GM23248 (cell line): ENCODE data around the gene NKAIN2. TPM values are rescaled to one million over a fixed set of nuclear protein-coding genes. Genes with fewer than 3 reads are reported as not detected.

ENCODE experiments used
- DNase-seq: peaks from one replicate; pipeline ENCODE4 v3.0.0-alpha.2; 2015
- H2AFZ ChIP-seq: fragments of 200-600 bp; sonication (generic); 2 replicates; pipeline ENCODE4 v1.6.1; 2016; ENCODE audit warnings: antibody characterized with exemption
- H3F3A ChIP-seq: fragments of 200-600 bp; sonication (generic); 2 replicates; pipeline ENCODE4 v1.6.1; 2016; ENCODE audit warnings: mild to moderate bottlenecking, antibody characterized with exemption, mixed run types; ENCODE audit not compliant: insufficient read depth
- H3K27ac ChIP-seq: fragments of 200-600 bp; sonication (generic); 2 replicates; pipeline ENCODE4 v1.5.1; 2016; ENCODE audit warnings: mild to moderate bottlenecking
- H3K27me3 ChIP-seq: fragments of 200-600 bp; sonication (generic); replicated peaks from 2 replicates; pipeline ENCODE4 v1.6.1; 2016; ENCODE audit warnings: mild to moderate bottlenecking; ENCODE audit not compliant: insufficient read depth
- H3K36me3 ChIP-seq: fragments of 200-600 bp; sonication (generic); 2 replicates; pipeline ENCODE4 v1.6.1; 2016; ENCODE audit warnings: low read depth, mild to moderate bottlenecking
- H3K4me1 ChIP-seq: fragments of 200-600 bp; sonication (generic); 2 replicates; pipeline ENCODE4 v1.6.1; 2016; ENCODE audit warnings: mild to moderate bottlenecking; ENCODE audit not compliant: insufficient read depth
- H3K4me2 ChIP-seq: fragments of 200-600 bp; sonication (generic); one replicate; pipeline ENCODE4 v1.6.1; 2016; ENCODE audit warnings: mild to moderate bottlenecking; ENCODE audit not compliant: unreplicated experiment
- H3K4me3 ChIP-seq: fragments of 200-600 bp; sonication (generic); 2 replicates; pipeline ENCODE4 v1.5.1; 2016; ENCODE audit warnings: mild to moderate bottlenecking
- H3K79me2 ChIP-seq: fragments of 200-600 bp; sonication (generic); 2 replicates; pipeline ENCODE4 v1.6.1; 2016; ENCODE audit warnings: mild to moderate bottlenecking; ENCODE audit not compliant: insufficient read depth
- H3K9ac ChIP-seq: fragments of 200-600 bp; sonication (generic); 2 replicates; pipeline ENCODE4 v1.6.1; 2016; ENCODE audit warnings: mild to moderate bottlenecking
- H3K9me2 ChIP-seq: fragments of 200-600 bp; sonication (generic); 2 replicates; pipeline ENCODE4 v1.6.1; 2016; ENCODE audit warnings: mixed run types, mild to moderate bottlenecking, moderate library complexity; ENCODE audit not compliant: insufficient read depth
- H3K9me3 ChIP-seq: fragments of 200-600 bp; sonication (generic); one replicate; pipeline ENCODE4 v1.6.1; 2017; ENCODE audit warnings: low read depth
- H4K20me1 ChIP-seq: fragments of 200-600 bp; sonication (generic); 2 replicates; pipeline ENCODE4 v1.6.0; 2016; ENCODE audit not compliant: insufficient read depth
- EZH2 ChIP-seq: fragments of 200-600 bp; sonication (generic); IDR thresholded peaks from 2 replicates; pipeline ENCODE4 v1.6.1; 2018; ENCODE audit warnings: antibody characterized with exemption, mild to moderate bottlenecking; ENCODE audit not compliant: insufficient read depth, poor library complexity, severe bottlenecking
- EZH2phosphoT487 ChIP-seq: fragments of 200-600 bp; sonication (generic); IDR thresholded peaks from 2 replicates; pipeline ENCODE4 v1.6.1; 2018; ENCODE audit warnings: antibody characterized with exemption, moderate library complexity, mild to moderate bottlenecking, low read depth; ENCODE audit not compliant: insufficient read depth
- WGBS, 2 experiments: methylation state at CpG; one replicate each; pipeline ENCODE4 v1.1.6; 2015 to 2017; ENCODE audit warnings: low lambda C conversion rate in 2 of 2, low coverage in 1 of 2; ENCODE audit errors: missing lambda C conversion rate in 2 of 2; 5-methylcytosine and 5-hydroxymethylcytosine counted together
- in situ Hi-C: fragments of 300-500 bp; cut with MboI; formaldehyde crosslinking; loops from 2 replicates; pipeline ENCODE4 v1.15.0; 2020
- polyA plus RNA-seq: library from polyadenylated mRNA; unstranded; fragments of >200 nt; fragmentation: Nextera tagmentation; extraction: Ambion mirVana; gene quantifications from 2 replicates; pipeline ENCODE4 v1.2.1, GENCODE V29; 2016
- total RNA-seq: library from RNA; depleted of rRNA; stranded (reverse); fragments of >200 nt; shearing (Covaris generic); gene quantifications from 2 replicates; pipeline ENCODE4 v1.2.3, GENCODE V29; 2014

The NKAIN2 gene
- total and polyA plus RNA-seq, 2 experiments from 2014 or later, result not detected

GRCh38 chr6:124028117-124028516 lies 224.5 kb downstream of the NKAIN2 start:
- Histone ChIP-seq H3K4me2 (no peak overlapping the region), H3K4me3 (no peak overlapping the region), H3K9me3 (no peaks in the 10 kb centered on the region), H3K27ac (no peak overlapping the region), H3K27me3 (no peaks in the 10 kb centered on the region), H3K79me2 (no peaks in the 10 kb centered on the region), H3K9ac (no peak overlapping the region), H4K20me1 (no peaks in the 10 kb centered on the region), H3K9me2 (no peaks in the 10 kb centered on the region), H2AFZ (no peak overlapping the region), H3K4me1 (no peaks in the 10 kb centered on the region), H3K36me3 (no peaks in the 10 kb centered on the region), H3F3A (no peaks in the 10 kb centered on the region)
- TF ChIP-seq EZH2phosphoT487 (no peak), EZH2 (no peak)
- 28 to 68% methylated on average over 1 to 2 of the region's 2 CpGs for WGBS, 2 experiments
- in situ Hi-C loops, result no loop called here
- no peak for DNase-seq

GRCh38 chr6:124029567-124029966 lies 225.9 kb downstream of the NKAIN2 start:
- H3K79me2 ChIP-seq, result no peaks in the 10 kb centered on the region
- no peaks in the 10 kb centered on the region for H4K20me1 ChIP-seq
- no peaks in the 10 kb centered on the region for H3F3A ChIP-seq
- H3K9me2 ChIP-seq, result no peaks in the 10 kb centered on the region
- no peak overlapping the region for H3K27ac ChIP-seq
- no peak overlapping the region for H3K4me2 ChIP-seq
- H3K9me3 ChIP-seq, result no peaks in the 10 kb centered on the region
- H3K36me3 ChIP-seq, result no peaks in the 10 kb centered on the region
- 58 to 61% methylated on average over 5 of the region's 5 CpGs for WGBS, 2 experiments
- TF ChIP-seq EZH2phosphoT487 (no peak), EZH2 (no peak)
- no peaks in the 10 kb centered on the region for H3K27me3 ChIP-seq
- no peak overlapping the region for H3K4me3 ChIP-seq
- DNase-seq, result no peak
- H3K9ac ChIP-seq, result no peak overlapping the region
- no peak overlapping the region for H2AFZ ChIP-seq
- H3K4me1 ChIP-seq, result no peaks in the 10 kb centered on the region
- in situ Hi-C loops, result no loop called here

DNA sequence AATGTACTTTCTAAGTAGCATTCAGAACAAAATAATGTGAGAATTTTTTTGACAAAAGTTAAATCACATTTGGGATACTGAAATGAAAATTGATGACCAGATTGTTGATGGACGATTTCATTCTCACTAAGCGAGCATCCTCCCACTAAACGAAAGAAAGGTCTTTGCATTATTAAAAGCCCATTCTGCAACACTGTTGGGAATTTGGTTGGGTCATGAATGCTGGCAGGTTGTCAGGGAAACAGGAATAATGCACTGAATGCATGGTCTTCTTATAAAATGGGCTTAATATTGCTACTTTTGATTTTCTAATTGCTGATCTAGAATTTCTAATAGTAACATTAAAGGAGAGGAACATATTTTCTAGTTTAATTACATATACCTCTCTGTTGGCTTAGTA lies 229.8 kb downstream of the NKAIN2 start:
- Histone ChIP-seq H3K9me2 (0 out of 2 replicates have a peak, but pooled peaks cover 2% of the 10 kb centered on the region), H2AFZ (no peak overlapping the region), H3K36me3 (no peaks in the 10 kb centered on the region), H3K9me3 (no peaks in the 10 kb centered on the region), H3K27me3 (no peaks in the 10 kb centered on the region), H3K4me3 (no peak overlapping the region), H3K27ac (no peak overlapping the region), H3K4me1 (no peaks in the 10 kb centered on the region), H4K20me1 (no peaks in the 10 kb centered on the region), H3F3A (no peaks in the 10 kb centered on the region), H3K79me2 (no peaks in the 10 kb centered on the region), H3K9ac (no peak overlapping the region), H3K4me2 (no peak overlapping the region)
- 33 to 38% methylated on average over 3 of the region's 3 CpGs for WGBS, 2 experiments
- in situ Hi-C loops, result no loop called here
- TF ChIP-seq EZH2 (no peak), EZH2phosphoT487 (no peak)
- DNase-seq, result no peak

GRCh38 chr6:124036384-124036783 lies 232.7 kb downstream of the NKAIN2 start:
- Histone ChIP-seq H3K9me3 (no peaks in the 10 kb centered on the region), H3K79me2 (no peaks in the 10 kb centered on the region), H3K36me3 (no peaks in the 10 kb centered on the region), H2AFZ (no peak overlapping the region), H3K4me1 (no peaks in the 10 kb centered on the region), H3K4me2 (no peak overlapping the region), H3K4me3 (no peak overlapping the region), H3K27ac (no peak overlapping the region), H3F3A (no peaks in the 10 kb centered on the region), H4K20me1 (no peaks in the 10 kb centered on the region), H3K9me2 (0 out of 2 replicates have a peak, but pooled peaks cover 2% of the 10 kb centered on the region), H3K9ac (no peak overlapping the region), H3K27me3 (no peaks in the 10 kb centered on the region)
- TF ChIP-seq EZH2phosphoT487 (no peak), EZH2 (no peak)
- no peak for DNase-seq
- WGBS, 2 experiments, result 24 to 35% methylated on average over 2 of the region's 2 CpGs
- in situ Hi-C loops, result no loop called here

GRCh38 chr6:124040655-124041054 lies 237.0 kb downstream of the NKAIN2 start:
- no peaks in the 10 kb centered on the region for H3K9me2 ChIP-seq
- 49 to 54% methylated on average over 2 of the region's 2 CpGs for WGBS, 2 experiments
- in situ Hi-C loops, result no loop called here

More at GRCh38 chr6:124040655-124041054, 237.0 kb downstream of the NKAIN2 start:
- H3K9ac ChIP-seq, result no peak overlapping the region
- TF ChIP-seq EZH2 (no peak), EZH2phosphoT487 (no peak)
- H3K4me2 ChIP-seq, result no peak overlapping the region
- H3K4me3 ChIP-seq, result no peak overlapping the region
- H3K36me3 ChIP-seq, result no peaks in the 10 kb centered on the region
- DNase-seq, result no peak
- H3K9me3 ChIP-seq, result no peaks in the 10 kb centered on the region
- no peaks in the 10 kb centered on the region for H4K20me1 ChIP-seq
- no peaks in the 10 kb centered on the region for H3F3A ChIP-seq
- H3K27ac ChIP-seq, result no peak overlapping the region
- H2AFZ ChIP-seq, result no peak overlapping the region
- H3K4me1 ChIP-seq, result no peaks in the 10 kb centered on the region
- H3K79me2 ChIP-seq, result no peaks in the 10 kb centered on the region
- no peaks in the 10 kb centered on the region for H3K27me3 ChIP-seq
